WERI-Rb-1 (cell line): ENCODE data around the gene TRMT10C.

Source experiments
- DNase-seq: peaks from one replicate; pipeline ENCODE4 v3.0.0-alpha.2; 2020
- H3K27ac ChIP-seq: fragments of 250-450 bp; sonication (Bioruptor Pico); 2 replicates; pipeline ENCODE4 v1.5.1; 2020; ENCODE audit warnings: mild to moderate bottlenecking, moderate library complexity
- H3K27me3 ChIP-seq: fragments of 250-450 bp; sonication (Bioruptor Pico); 2 replicates; pipeline ENCODE4 v1.5.1; 2021; ENCODE audit warnings: mild to moderate bottlenecking, low read depth, moderate library complexity; ENCODE audit not compliant: insufficient read depth, severe bottlenecking
- H3K36me3 ChIP-seq: fragments of 250-450 bp; sonication (Bioruptor Pico); 2 replicates; pipeline ENCODE4 v1.5.1; 2020; ENCODE audit warnings: mild to moderate bottlenecking, moderate library complexity
- H3K4me3 ChIP-seq: 2 replicates; pipeline ENCODE4 v1.5.1; 2011; ENCODE audit warnings: low read depth, mild to moderate bottlenecking, control low read depth, low read length
- H3K9me3 ChIP-seq: fragments of 250-450 bp; sonication (Bioruptor Pico); 2 replicates; pipeline ENCODE4 v1.5.1; 2021; ENCODE audit warnings: mild to moderate bottlenecking, moderate library complexity; ENCODE audit not compliant: severe bottlenecking
- TF ChIP-seq, protein P1 (sequence below): IDR thresholded peaks from 2 replicates; pipeline ENCODE4 v1.5.1; 2011; ENCODE audit warnings: low read depth, mild to moderate bottlenecking, control low read depth, inconsistent platforms, low read length

TRMT10C gene

GRCh38 chr3:101615525-101615924 is 53.9 kb downstream of the TRMT10C start:
- Histone ChIP-seq H3K36me3 (no peaks in the 10 kb centered on the region), H3K27ac (no peak overlapping the region), H3K27me3 (no peaks in the 10 kb centered on the region), H3K9me3 (no peaks in the 10 kb centered on the region), H3K4me3 (no peak overlapping the region)
- TF ChIP-seq, protein P1, sequence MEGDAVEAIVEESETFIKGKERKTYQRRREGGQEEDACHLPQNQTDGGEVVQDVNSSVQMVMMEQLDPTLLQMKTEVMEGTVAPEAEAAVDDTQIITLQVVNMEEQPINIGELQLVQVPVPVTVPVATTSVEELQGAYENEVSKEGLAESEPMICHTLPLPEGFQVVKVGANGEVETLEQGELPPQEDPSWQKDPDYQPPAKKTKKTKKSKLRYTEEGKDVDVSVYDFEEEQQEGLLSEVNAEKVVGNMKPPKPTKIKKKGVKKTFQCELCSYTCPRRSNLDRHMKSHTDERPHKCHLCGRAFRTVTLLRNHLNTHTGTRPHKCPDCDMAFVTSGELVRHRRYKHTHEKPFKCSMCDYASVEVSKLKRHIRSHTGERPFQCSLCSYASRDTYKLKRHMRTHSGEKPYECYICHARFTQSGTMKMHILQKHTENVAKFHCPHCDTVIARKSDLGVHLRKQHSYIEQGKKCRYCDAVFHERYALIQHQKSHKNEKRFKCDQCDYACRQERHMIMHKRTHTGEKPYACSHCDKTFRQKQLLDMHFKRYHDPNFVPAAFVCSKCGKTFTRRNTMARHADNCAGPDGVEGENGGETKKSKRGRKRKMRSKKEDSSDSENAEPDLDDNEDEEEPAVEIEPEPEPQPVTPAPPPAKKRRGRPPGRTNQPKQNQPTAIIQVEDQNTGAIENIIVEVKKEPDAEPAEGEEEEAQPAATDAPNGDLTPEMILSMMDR, result no peak
- no peak for DNase-seq
